ENCODE data around the gene KRTCAP3.
"Not testable (repeated sequence)": the region's sequence is repeated elsewhere in the genome, so short reads cannot be mapped to it uniquely, and the experiment has no call there.

KRTCAP3 gene, protein sequence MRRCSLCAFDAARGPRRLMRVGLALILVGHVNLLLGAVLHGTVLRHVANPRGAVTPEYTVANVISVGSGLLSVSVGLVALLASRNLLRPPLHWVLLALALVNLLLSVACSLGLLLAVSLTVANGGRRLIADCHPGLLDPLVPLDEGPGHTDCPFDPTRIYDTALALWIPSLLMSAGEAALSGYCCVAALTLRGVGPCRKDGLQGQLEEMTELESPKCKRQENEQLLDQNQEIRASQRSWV

DNA sequence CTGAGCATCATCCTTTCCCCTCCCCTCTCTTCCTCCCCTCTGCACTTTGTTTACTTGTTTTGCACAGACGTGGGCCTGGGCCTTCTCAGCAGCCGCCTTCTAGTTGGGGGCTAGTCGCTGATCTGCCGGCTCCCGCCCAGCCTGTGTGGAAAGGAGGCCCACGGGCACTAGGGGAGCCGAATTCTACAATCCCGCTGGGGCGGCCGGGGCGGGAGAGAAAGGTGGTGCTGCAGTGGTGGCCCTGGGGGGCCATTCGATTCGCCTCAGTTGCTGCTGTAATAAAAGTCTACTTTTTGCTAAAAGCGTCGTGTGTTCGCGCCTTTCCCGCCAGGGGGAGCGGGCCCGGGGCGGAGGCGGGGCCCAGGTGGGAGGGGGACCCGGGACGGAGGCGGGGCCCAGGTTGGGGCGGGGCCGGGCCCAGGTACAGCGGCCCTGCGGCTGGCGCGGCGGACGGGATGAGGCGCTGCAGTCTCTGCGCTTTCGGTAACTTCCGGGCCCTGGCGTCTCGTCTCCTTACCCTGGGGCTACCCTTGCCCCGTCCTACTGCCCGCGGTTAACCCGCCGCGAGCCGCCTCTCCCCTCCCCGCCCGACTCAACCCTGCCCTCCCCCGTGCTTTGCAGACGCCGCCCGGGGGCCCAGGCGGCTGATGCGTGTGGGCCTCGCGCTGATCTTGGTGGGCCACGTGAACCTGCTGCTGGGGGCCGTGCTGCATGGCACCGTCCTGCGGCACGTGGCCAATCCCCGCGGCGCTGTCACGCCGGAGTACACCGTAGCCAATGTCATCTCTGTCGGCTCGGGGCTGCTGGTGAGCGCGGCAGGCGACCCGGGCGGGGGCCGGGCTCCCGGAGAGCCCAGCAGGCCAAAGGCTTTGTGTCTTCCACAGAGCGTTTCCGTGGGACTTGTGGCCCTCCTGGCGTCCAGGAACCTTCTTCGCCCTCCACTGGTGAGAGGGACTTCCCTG, at the start of gene KRTCAP3:
TSS of gene KRTCAP3 (plus strand) at position 424 of the 962 bp plus-strand sequence. CDS start at position 456, 32 bp downstream.
- DNase-seq (ENCODE audit: low spot score), result peak; percentile 38

DNA sequence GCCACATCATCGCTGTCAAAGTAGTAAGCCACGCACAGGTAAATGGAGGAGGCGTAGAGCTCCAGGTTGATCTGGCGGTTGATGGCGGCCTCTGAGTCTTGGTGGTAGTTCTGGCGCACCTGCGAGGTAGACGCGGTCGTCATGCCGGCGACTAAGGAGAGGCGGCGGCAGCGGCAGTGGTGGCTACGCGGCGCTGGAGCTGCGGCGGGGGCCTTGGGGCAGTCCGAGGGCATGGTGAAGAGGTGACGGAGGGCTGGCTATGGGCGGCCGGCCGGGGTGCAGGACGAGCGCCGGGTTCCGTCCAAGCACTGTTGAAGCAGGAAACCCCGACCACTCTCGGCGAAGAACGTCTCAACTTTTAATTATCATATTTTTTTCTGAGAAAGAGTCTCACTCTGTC, 49.0 kb upstream of the KRTCAP3 start:
- DNase-seq (ENCODE audit: low spot score), result no peak

DNA sequence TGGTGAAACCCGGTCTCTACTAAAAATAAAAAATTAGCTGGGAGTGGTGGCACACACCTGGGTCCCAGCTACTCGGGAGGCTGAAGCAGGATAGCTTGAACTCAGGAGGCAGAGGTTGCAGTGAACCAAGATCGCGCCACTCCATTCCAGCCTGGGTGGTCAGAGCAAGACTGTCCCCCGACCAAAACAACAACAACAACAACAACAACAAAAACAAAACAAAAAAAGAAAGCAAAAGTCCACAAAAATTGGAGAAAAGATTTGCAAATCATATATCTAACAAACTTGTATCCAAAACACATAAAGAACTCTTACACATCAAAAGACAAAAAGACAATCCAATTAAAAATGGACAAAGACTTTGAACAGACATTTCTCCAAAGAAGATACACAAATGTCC, 43.2 kb upstream of the KRTCAP3 start:
- no peak for DNase-seq (ENCODE audit: low spot score)

DNA sequence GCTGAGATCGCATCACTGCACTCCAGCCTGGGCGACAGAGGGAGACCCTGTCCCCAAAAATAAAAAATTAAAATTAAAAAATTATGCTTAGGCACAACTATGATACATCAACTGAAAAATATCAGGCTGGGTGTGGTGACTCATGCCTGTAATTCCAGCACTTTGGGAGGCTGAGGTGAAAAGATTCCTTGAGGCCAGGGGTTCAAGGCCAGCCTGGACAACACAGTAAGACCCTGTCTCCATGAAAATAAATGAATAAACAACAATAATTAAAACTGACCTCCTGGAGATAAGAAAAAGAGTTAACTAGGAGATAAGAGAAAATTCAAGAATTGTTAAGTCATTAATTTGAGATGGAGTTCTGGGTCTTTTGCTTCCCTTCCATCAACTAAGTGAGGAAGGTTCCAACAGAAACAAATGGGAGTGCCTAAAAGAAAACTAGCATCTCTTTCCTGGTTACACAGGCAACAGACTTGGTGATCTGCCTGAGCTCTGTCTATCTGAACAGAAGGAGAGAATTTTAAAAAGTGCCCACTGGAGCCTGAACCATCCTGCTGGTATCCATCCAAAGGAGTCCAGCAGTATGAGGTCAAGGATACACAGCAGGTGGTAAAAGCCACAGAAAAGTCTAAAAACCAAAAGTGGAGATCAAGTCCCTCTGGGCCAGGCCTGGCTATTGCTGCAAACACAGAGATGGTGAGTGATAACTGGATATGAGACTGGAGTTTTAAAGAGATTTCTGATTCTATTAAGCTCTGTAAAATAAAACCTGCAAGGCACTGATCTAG, 41.6 kb upstream of the KRTCAP3 start:
- DNase-seq (ENCODE audit: low spot score), result no peak

DNA sequence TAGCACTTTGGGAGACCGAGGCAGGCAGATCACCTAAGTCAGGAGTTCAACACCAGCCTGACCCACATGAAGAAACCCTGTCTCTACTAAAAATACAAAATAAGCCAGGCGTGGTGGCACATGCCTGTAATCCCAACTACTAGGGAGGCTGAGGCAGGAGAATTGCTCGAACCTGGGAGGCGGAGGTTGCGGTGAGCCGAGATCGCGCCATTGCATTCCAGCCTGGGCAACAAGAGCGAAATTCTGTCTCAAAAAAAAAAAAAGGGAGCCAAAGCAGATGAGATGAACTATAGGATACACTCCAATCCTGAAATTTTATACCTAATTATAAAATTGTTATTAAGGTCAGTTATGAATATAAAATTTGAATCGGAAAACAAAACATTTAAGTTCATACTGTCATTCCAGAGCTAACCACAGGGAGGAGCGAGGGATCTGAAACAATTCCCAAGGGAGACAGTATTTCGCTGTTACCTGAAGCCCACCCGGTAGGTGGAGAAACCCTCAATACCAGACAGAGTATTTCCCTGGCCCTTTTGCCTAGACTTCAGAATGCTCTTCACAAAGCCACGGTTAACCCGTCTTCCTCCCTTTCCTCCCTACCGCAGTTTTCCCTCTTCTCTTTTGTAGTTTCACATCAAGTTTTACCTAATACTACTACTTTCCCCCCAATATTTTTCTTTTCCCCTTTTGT, 34.2 kb upstream of the KRTCAP3 start:
- DNase-seq (ENCODE audit: low spot score), result peak; percentile 58

DNA sequence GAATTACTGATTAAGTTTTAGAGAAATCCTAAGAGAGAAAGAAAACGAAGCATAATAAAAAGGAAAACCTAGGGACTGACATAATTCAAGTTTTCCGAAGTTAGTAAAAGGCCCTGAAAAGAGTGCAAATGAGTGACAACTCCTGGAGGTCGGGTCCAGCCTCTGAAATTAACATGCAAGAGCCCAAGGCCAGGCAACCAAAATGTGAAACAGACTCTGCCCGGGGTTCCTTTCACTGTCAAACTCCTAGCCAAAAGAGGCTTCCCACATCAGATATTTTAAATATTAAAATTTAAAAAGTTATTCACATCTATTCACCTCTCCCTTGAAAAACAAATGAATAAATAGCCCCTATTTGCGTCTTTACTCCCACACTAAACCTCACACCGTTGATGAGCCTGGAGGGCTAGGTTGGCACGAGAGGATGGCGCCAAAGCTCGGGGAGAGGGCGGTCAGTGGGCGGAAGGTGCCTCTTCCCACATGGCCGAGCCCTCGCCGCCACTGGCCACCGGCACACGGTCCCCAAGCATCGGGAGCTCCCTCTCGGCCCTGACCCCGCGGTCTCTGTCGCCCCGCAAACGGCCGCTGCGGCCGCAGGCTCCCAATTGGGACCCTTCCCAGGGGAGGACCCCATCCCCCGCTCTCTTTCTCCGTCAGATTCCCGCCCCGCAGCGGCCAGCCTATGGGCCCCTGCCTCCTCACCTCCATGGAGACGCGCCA, 33.4 kb upstream of the KRTCAP3 start:
- DNase-seq (ENCODE audit: low spot score), result peak; percentile 31

DNA sequence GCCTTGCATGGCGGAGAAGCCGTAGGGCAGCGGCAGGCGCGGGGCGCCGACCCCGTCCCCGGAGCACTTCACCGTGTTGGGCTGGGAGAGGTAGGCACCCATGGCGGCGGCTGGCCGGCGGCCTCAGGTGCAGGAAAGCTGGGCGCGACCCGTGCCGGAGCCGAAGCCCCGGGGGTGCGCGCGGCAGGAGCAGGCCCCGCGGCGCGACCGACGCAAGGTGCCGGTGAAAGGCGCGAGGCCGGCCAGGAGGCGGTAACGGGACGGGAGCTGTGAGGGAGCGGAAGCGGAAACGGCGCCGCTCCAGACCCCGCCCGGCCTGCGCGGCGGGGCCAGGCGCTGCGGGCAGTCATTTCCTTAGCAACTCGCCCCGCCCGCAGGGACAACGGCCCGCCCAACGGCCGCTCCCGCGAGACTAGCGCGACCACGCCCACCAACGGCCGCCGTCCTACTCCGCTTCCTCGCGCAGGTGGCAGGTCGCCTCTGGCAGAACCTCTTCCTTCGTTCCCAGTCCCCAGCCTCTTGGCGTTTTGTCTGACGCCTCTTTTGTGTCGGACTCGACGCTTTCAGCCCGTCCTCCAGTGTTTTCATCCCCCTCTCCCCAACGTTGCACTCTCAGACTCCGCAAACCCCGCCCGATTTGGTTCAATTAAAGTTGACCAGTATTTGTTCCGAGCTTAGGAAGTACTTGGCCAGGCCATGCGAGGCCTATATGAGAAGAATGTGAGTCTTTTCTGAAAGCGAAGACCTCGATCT, 32.7 kb upstream of the KRTCAP3 start, which contains the start of gene PPM1G:
TSS of gene PPM1G (minus strand) at position 271 of the 753 bp plus-strand sequence. CDS start at position 102, 169 bp downstream.
- DNase-seq (ENCODE audit: low spot score), result peak; percentile 96

DNA sequence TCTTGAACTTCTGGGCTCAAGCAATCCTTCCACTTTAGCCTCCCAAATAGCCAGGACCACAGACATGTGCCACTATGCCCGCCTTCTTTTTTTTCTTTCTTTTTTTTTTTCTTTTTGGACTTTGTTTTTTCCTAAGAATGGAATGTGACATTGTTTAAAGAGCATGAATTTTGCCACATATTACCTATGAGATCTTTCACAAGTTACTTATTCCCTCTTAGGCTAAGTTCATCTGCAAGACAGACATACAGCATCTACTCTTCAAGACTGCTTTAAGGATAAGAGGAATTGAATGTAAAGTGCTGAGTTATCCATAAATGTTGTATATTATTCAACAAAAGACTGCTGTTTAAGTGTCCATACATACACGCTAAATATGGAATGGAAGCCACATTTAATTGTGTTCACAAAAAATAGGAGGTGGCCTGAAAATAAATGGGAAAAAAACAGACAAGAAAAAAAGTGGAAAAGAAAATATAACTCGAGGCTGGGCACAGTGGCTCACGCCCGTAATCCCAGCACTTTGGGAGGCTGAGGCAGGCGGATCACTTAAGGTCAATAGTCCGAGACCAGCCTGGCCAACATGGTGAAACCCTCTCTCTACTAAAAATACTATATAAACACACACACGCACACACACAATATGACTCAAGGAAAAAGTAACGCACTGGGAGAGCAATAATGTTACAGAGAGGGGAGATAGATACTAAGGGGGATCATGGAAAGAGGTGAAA, 29.6 kb upstream of the KRTCAP3 start:
- no peak for DNase-seq (ENCODE audit: low spot score)

DNA sequence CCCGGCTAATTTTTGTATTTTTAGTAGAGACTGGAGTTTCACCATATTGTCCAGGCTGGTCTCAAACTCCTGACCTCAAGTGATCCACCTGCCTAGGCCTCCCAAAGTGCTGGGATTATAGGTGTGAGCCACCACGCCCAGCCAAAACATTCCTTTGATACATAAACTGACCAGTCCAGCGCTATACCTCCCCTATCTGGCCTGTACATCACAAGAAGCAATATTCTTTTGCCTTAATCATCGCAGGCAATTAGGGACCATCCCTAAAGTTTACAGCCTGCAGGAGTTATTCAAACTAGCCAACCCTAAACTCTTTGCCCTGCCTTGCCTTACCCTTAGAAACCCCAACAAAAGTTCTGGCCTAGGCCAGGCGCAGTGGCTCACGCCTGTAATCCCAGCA, 26.0 kb upstream of the KRTCAP3 start:
- DNase-seq (ENCODE audit: low spot score), result no peak

DNA sequence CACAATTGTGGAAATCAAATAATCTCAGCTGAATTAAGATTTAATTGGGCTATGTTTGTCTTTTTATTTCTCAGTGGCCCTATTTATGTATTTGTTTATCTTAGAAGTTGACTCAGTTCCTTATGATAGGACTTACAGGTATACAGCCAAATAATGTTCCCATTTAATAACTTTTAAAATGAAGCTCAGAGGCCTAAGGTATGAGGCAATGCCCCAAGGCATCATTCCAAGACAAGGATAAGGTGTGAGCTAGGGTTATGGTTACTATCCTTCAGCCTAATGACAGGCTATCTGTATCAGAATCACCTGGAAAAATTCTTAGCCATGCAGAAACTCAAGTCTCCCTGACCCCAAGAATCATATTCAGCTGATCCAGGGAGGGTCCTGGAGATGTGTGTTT, 21.2 kb upstream of the KRTCAP3 start:
- DNase-seq (ENCODE audit: low spot score), result no peak

DNA sequence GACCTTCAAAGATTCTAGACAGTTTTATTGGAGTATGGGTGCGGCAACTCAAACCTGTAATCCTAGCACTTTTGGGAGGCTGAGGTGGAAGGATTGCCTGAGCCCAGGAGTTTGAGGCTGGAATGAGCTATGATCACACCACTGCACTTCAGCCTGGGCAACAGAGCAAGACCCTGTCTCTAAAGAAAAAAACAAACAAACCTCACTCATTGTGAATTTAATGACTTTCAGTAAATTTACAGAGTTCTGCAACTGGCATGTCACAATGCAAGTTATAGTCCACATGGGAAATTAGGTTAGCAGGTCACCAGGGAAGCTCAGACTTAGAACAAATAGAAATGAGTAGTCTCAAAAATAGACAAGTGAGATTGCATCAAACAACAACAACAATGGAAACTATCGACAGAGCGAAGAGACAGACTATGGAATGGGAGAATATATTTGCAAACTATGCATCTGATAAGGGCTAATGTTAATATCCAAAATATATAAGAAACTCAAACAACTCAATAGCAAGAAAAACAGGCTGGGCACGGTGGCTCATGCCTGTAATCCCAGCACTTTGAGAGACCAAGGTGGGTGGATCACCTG, 20.4 kb upstream of the KRTCAP3 start:
- no peak for DNase-seq (ENCODE audit: low spot score)

DNA sequence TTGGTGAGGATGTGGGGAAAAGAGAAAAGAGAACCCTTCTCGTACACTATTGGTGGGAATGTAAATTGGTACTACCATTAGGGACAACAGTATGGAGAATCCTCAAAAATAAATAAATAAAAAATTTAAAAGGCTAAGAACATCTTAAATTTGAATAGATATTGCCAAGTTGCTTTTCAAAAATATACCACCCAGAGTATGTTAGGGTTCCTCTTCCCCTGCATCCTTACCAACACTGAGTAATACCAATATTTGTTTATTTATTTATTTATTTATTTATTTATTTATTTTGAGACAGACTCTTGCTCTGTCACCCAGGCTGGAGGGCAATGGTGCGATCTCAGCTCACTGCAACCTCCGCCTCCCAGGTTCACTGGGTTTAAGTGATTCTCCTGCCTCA, 19.2 kb upstream of the KRTCAP3 start:
- no peak for DNase-seq (ENCODE audit: low spot score)

DNA sequence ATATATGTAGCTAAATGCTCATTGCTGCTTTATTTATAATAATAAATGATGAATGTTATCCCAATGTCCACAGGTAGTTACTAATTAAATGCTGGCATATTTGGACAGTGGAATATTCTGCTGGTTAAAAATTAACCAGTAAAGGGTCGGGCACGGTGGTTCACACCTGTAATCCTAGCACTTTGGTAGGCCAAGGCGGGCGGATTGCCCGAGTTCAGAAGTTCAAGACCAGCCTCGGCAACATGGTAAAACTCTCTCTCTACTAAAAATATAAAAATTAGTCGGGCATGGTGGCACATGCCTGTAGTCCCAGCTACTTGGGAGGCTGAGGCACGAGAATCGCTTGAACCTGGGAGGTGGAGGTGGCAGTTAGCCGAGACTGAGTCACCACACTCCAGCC, 17.1 kb upstream of the KRTCAP3 start:
- DNase-seq (ENCODE audit: low spot score), result not testable (repeated sequence)

DNA sequence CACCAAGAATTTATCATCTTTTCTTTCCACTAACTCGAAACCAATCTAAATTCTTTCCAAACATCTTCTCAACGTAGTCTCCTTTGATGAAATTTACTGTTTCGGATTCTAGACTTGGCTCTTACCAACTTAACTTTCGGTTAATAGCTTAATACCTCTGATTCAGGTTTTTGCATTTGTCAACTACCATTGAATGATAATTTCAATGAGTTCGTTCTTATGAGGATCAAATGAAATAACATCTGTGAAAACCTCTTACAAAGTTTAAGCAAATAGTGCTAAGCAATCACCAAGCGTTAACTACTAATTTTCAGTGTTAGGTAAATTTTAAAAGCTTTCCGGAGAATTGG, 14.3 kb upstream of the KRTCAP3 start:
- no peak for DNase-seq (ENCODE audit: low spot score)

DNA sequence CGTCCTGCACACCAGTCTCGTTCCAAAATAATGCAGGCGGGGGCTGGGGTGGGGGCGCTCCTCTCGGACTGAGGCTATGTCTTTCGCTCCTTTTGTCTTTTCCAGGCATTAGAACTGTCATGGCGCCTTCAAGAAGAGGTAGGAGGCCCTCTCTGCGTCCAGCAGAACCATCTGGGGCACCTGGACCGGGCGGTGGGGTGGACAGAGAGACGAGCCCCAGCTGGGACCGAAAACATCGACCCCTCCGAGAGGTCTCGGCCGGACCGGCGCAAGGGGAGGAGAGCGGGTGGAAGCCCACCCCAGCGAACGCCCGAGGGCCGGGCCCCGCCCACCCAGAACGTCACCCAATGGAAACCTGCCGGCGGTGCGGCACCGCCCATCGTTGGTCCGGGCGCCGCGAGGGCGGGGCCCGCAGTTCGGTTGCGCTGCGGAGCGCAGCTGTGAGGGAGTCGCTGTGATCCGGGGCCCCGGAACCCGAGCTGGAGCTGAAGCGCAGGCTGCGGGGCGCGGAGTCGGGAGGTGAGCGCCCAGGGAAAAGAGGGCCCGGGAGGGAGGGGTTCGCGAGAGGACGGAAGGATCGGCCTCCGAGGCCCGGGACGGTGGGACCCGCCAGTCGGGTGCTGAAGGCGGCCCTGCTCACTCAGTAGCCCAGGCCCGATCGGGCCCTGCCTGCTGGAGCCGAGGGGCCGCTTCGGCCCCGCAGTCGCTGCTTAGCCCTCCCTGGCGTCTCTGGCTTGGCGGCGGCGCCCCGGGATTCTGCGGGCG, 13.8 kb upstream of the KRTCAP3 start, which contains the start of gene NRBP1:
TSS of gene NRBP1 (plus strand) at position 419 of the 765 bp plus-strand sequence. CDS start 4,643 bp downstream, outside the sequence.
- peak; percentile 95 for DNase-seq (ENCODE audit: low spot score)

DNA sequence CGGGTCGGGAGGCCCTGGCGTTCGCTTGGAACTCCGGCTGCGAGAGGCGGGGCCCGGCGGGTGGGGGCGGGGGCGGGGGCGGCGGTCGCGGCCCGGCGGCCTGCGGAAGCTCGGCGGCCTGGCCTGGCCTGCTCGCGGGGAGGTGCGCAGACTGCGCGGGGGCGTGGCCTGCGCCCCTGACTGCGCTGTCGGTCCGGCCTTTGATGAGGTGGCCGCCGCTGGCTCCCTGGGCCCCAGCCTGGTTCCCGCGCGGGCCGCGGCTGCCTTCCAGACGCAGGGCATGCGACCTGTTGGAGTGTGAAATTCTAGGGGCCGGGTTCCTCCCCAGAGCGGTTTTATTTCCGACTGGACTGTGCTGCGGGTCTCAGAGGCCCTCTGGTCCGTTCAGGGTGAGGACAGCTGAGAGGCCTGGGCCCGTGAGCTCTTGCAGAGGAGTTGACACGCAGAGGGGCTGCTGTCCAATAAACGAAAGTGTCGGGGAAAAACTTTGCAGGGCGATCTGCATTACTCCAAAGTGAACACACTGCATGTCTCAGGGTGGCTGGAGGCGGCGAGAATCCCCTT, 13.1 kb upstream of the KRTCAP3 start:
- peak; percentile 84 for DNase-seq (ENCODE audit: low spot score)

DNA sequence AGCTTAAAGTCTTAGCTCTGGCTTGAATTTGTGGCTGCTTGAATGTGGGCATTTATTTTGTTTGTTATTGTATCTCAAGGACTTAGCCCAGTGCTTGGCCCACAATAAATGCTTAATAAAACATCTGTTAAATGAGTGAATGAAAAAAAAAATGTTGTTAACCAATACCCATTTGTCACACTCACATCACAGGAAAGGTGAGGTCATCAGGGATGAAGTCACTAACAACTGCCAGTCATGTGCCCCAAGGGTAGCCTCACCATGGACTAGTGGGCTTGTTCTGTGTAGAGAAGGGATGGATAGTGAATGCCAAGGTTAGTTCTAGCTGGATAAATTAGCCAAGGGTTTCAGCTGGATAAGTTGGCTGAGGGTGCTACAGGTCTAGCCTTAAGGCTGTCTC, 10.8 kb upstream of the KRTCAP3 start:
- peak; percentile 39 for DNase-seq (ENCODE audit: low spot score)

DNA sequence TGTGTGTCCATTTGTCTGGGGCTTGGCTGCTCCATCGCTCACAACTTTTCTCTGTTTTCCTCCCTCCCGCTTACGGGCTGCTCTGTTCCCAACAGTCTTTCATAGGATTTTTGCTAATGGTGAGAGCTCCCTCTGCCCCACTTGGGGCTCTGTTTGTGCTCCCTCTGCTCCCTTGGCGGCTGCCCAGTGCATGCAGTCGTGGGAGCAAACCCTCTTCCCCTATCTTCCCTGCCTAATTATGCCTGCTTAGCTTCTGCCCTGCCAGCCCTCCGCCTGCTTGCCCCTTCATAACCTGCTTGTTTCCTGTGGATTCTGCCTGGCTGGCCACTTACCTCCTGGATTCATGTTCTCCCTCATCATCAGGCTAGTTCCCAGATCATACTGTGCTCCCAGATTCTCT, 6.6 kb upstream of the KRTCAP3 start:
- DNase-seq (ENCODE audit: low spot score), result no peak

All from hematopoietic multipotent progenitor cell treated with erythropoietin and hydrocortisone succinate and interleukin-3 and kit ligand, for 15 days (in vitro differentiated cells).